ENCODE data around the gene RNF2. TPM values are rescaled to one million over a fixed set of nuclear protein-coding genes. Genes with fewer than 3 reads are reported as not detected.

Gene RNF2
- total RNA-seq, 1 donor from 2014 or later: 11.6 TPM

- H3K36me3 ChIP-seq: peaks cover 70% of the 10 kb centered on the region
- no peak for DNase-seq
- no peaks in the 10 kb centered on the region for H3K9me3 ChIP-seq (replicated peaks)
- no peak overlapping the region for H3K4me3 ChIP-seq
- no peak overlapping the region for H3K27ac ChIP-seq (replicated peaks)
- intact Hi-C loops (cut with micrococcal nuclease): no loop called here
- H3K4me1 ChIP-seq: no peaks in the 10 kb centered on the region
- no peaks in the 10 kb centered on the region for H3K27me3 ChIP-seq (ENCODE audit: low read depth)
- no peak for TF ChIP-seq CTCF (IDR thresholded peaks at IDR 0.05; ENCODE audit: borderline replicate concordance)
Observed at GRCh38 chr1:185091480-185091879, 46.1 kb downstream of the RNF2 start.

- intact Hi-C loops (cut with micrococcal nuclease): no loop called here
- H3K4me3 ChIP-seq: no peak overlapping the region
- no peaks in the 10 kb centered on the region for H3K9me3 ChIP-seq (replicated peaks)
- DNase-seq: no peak
- H3K27ac ChIP-seq (replicated peaks): no peak overlapping the region
- no peaks in the 10 kb centered on the region for H3K27me3 ChIP-seq (ENCODE audit: low read depth)
- no peaks in the 10 kb centered on the region for H3K4me1 ChIP-seq
- peaks cover 66% of the 10 kb centered on the region for H3K36me3 ChIP-seq
- no peak for TF ChIP-seq CTCF (IDR thresholded peaks at IDR 0.05; ENCODE audit: borderline replicate concordance)
Observed at GRCh38 chr1:185094761-185095160, 49.4 kb downstream of the RNF2 start.

- H3K27ac ChIP-seq (replicated peaks): no peak overlapping the region
- peaks cover 66% of the 10 kb centered on the region for H3K36me3 ChIP-seq
- TF ChIP-seq CTCF (IDR thresholded peaks at IDR 0.05; ENCODE audit: borderline replicate concordance): no peak
- no peaks in the 10 kb centered on the region for H3K27me3 ChIP-seq (ENCODE audit: low read depth)
- H3K9me3 ChIP-seq (replicated peaks): no peaks in the 10 kb centered on the region
- no peak overlapping the region for H3K4me3 ChIP-seq
- intact Hi-C loops (cut with micrococcal nuclease): no loop called here
- no peaks in the 10 kb centered on the region for H3K4me1 ChIP-seq
- no peak for DNase-seq
Observed at GRCh38 chr1:185096531-185096930, 51.2 kb downstream of the RNF2 start.

- peaks cover 28% of the 10 kb centered on the region for H3K36me3 ChIP-seq
- no peak for TF ChIP-seq CTCF (IDR thresholded peaks at IDR 0.05; ENCODE audit: borderline replicate concordance)
- peaks cover 22% of the 10 kb centered on the region for H3K9me3 ChIP-seq (replicated peaks)
- H3K27ac ChIP-seq (replicated peaks): no peak overlapping the region
- no peak overlapping the region for H3K4me3 ChIP-seq
- H3K4me1 ChIP-seq: no peaks in the 10 kb centered on the region
- intact Hi-C loops (cut with micrococcal nuclease): no loop called here
- no peaks in the 10 kb centered on the region for H3K27me3 ChIP-seq (ENCODE audit: low read depth)
- DNase-seq: no peak
Observed at GRCh38 chr1:185104083-185104482, 58.7 kb downstream of the RNF2 start.

GRCh38 chr1:185105121-185105520 is 59.8 kb downstream of the RNF2 start:
- no peaks in the 10 kb centered on the region for H3K4me1 ChIP-seq
- no peak for DNase-seq
- peaks cover 19% of the 10 kb centered on the region for H3K36me3 ChIP-seq
- peaks cover 32% of the 10 kb centered on the region for H3K9me3 ChIP-seq (replicated peaks)
- TF ChIP-seq CTCF (IDR thresholded peaks at IDR 0.05; ENCODE audit: borderline replicate concordance): no peak
- intact Hi-C loops (cut with micrococcal nuclease): no loop called here
- H3K4me3 ChIP-seq: no peak overlapping the region
- no peaks in the 10 kb centered on the region for H3K27me3 ChIP-seq (ENCODE audit: low read depth)
- H3K27ac ChIP-seq (replicated peaks): no peak overlapping the region

- Histone ChIP-seq H3K4me1 (no peaks in the 10 kb centered on the region), H3K36me3 (peaks cover 11% of the 10 kb centered on the region), H3K27me3 (ENCODE audit: low read depth) (no peaks in the 10 kb centered on the region), H3K4me3 (no peak overlapping the region), H3K27ac (replicated peaks) (no peak overlapping the region), H3K9me3 (replicated peaks) (peaks cover 38% of the 10 kb centered on the region)
- TF ChIP-seq CTCF (IDR thresholded peaks at IDR 0.05; ENCODE audit: borderline replicate concordance): no peak
- intact Hi-C loops (cut with micrococcal nuclease): no loop called here
- no peak for DNase-seq
Observed at GRCh38 chr1:185108321-185108720, 63.0 kb downstream of the RNF2 start.
